Tongue (tissue), 1 donor: ENCODE results near the gene FMO5. TPM values are rescaled to one million over a fixed set of nuclear protein-coding genes. Genes with fewer than 3 reads are reported as not detected.

Source experiments
- total RNA-seq: library from RNA; depleted of rRNA; stranded (reverse); fragments of >200 nt; gene quantifications from one replicate; pipeline ENCODE4 v1.2.3, GENCODE V29; 2014

Gene FMO5
- total RNA-seq, 1 donor from 2014 or later, result 1.5 TPM

Other genes with a start within 250 kb of the FMO5 start
- gene PRKAB2, start 52.9 kb downstream of the FMO5 start, total RNA-seq, result 45.5 TPM
- 32.7 TPM for gene CHD1L, start 17.3 kb upstream of the FMO5 start, total RNA-seq